Breast epithelium (tissue), 3 donors: Measurements from ENCODE around the gene EHHADH.

Experiments
- CTCF ChIP-seq, 3 donors: fragments of 450-650 bp; IDR thresholded peaks; one replicate each; pipeline ENCODE4 v1.5.1; 2016 to 2017; ENCODE audit warnings: antibody characterized with exemption in 3 of 3, mild to moderate bottlenecking in 3 of 3, moderate library complexity in 3 of 3
- POLR2A ChIP-seq: fragments of 450-650 bp; IDR thresholded peaks from one replicate; pipeline ENCODE4 v1.6.1; 2016; ENCODE audit warnings: antibody characterized with exemption, mild to moderate bottlenecking, moderate library complexity

- no peak for TF ChIP-seq CTCF (IDR thresholded peaks at IDR 0.05)
- no peak for TF ChIP-seq POLR2A
Measured at GRCh38 chr3:185172086-185173049, 81.5 kb downstream of the EHHADH start.
